Astrocyte of the cerebellum (primary cell): ENCODE results near the gene MRPS11.
"Not testable (repeated sequence)": the region's sequence is repeated elsewhere in the genome, so short reads cannot be mapped to it uniquely, and the experiment has no call there.

Experiments
- DNase-seq: peaks from one replicate; pipeline ENCODE4 v3.0.0-alpha.2; 2011; ENCODE audit warnings: low read depth
- H3K4me3 ChIP-seq: 2 replicates; pipeline ENCODE4 v1.5.1; 2011; ENCODE audit warnings: mild to moderate bottlenecking, low read depth, low read length, moderate library complexity
- CTCF ChIP-seq: IDR thresholded peaks from 2 replicates; pipeline ENCODE4 v1.5.1; 2012; ENCODE audit warnings: low read length, low read depth, moderate library complexity, mild to moderate bottlenecking; ENCODE audit errors: missing control alignments
- in situ Hi-C: cut with HindIII; loops from 2 replicates; pipeline ENCODE4 v1.10.0; 2017; ENCODE audit warnings: low sequenced_read_pairs

Gene MRPS11

DNA sequence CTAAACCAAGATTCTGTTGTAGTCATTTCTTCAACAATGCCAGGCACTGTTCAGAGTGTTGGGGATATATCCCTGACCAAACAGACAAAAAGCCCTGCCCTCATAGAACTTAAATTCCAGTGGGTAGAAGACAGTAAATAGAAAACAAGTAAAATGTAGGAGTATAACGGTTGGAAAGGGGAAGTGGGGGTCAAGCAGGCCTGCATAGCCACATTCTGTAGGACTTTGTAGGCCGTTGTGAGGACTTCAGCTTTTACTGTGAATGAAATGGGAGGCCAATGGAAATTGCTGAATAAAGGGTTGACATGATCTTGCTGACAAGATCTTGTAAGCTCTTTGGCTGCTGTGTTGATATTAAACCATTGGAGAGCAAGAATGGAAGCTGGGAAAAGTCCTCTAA, 1.8 kb downstream of the MRPS11 start:
- no peak for TF ChIP-seq CTCF
- in situ Hi-C loops: no loop called here
- no peak for DNase-seq
- H3K4me3 ChIP-seq: no peak overlapping the region

DNA sequence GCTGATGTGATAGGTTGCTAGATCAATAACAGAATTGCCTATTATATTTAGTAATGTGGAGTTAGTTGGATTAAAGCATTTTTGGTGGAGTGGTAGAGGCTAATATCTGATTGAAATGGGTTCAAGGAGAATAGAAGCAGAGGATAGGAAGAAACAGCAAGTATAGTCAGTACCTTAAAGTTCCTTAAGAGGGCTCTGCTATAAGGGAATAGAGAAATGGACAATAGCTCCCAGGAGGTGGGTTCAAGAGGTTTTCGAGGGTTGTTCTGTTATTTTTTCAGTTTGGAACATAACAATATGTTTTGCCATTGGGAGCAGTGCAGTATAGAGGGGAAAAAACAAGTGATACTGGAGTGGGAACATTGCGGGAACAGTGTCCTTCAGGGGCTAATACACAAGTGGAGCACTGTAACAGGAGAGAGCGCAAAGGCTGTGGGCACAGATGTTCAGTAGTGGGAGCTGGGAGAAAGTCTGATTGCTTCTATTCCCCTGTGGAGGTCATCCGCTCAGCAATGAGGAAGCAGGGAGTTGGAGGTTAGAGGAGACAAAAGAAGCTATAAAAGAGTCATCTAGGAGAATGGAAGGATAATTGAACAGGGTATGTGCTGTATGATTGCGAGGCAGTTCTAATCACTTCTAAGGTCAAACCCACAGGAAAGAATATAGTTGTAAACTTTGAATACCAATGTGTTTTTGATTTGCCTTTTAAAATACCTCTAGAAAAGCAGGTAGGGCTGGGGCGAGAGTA, 3.3 kb downstream of the MRPS11 start:
- no peak for DNase-seq
- H3K4me3 ChIP-seq: no peak overlapping the region
- in situ Hi-C loops: no loop called here
- TF ChIP-seq CTCF: peak; percentile 15

GRCh38 chr15:88472225-88472624, 4.7 kb downstream of the MRPS11 start:
- no peak for TF ChIP-seq CTCF
- in situ Hi-C loops: no loop called here
- no peak for DNase-seq
- H3K4me3 ChIP-seq: no peak overlapping the region

DNA sequence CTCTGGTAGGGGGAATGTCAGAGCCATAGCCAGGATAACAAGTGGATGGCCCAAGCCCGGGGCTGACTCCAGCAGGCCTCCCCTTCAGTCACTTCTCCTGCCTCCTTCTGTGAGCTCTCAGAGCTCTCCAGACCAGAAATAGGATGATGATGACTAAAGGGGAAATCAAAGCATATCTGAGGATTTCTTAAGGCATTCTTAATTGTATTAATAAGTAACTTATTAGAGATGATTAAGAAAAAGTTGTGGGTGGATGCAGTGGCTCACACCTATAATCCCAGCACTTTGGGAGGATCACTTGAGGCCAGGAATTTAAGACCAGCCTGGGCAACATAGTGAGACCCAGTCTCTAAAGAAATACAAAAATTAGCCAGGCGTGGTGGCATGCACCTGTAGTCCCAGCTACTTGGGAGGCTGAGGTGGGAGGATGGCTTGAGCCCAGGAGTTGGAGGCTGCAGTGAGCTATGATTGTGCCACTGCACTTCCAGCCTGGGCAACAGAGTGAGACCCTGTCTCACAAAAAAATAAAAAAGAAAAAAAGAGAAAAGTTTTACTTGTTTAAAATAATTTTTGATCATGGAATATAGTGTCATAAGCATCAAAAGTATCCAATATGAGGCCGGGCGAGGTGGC, 6.3 kb downstream of the MRPS11 start:
- H3K4me3 ChIP-seq, in situ Hi-C loops, DNase-seq: not testable (repeated sequence)

GRCh38 chr15:88476635-88477060, 9.1 kb downstream of the MRPS11 start:
- in situ Hi-C loops: no loop called here
- peak; percentile 27 for DNase-seq
- peak; percentile 59 for TF ChIP-seq CTCF
- H3K4me3 ChIP-seq: no peak overlapping the region

DNA sequence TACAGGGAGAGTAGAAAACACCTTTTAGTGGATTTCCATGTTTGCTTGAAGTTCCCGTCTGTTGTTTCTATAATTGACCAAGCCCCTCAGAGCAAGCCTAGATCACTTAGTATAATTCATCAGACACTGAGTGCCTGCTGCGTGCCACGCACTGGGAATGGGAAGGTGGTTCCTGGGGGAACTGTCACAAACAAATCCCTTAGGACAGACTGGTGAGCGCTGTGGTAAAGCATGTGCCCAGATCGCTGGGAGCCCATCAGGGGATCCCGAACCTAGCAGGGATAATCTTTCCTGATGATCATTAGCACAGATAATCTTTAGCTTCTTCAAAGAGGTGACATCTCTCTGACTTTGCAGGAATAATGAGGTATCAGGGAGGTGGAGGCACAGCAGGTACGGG, 9.6 kb downstream of the MRPS11 start:
- no peak for TF ChIP-seq CTCF
- DNase-seq: no peak
- in situ Hi-C loops: no loop called here
- no peak overlapping the region for H3K4me3 ChIP-seq

- DNase-seq: no peak
- H3K4me3 ChIP-seq: no peak overlapping the region
- in situ Hi-C loops: no loop called here
- no peak for TF ChIP-seq CTCF
These were observed 10.4 kb downstream of the MRPS11 start for GRCh38 chr15:88477904-88478303.
